AG09319 (cell line): ENCODE data around the gene ATP2C2.
"Not testable (repeated sequence)": the region's sequence is repeated elsewhere in the genome, so short reads cannot be mapped to it uniquely, and the experiment has no call there.

Experiments used
- DNase-seq: peaks from one replicate; pipeline ENCODE4 v3.0.0-alpha.2; 2010; ENCODE audit warnings: low read depth; ENCODE audit errors: extremely low read depth
- CTCF ChIP-seq: IDR thresholded peaks from 2 replicates; pipeline ENCODE4 v1.5.1; 2011; ENCODE audit warnings: low read depth, mild to moderate bottlenecking, inconsistent platforms, low read length, moderate library complexity

ATP2C2 gene

GRCh38 chr16:84331998-84332780, 36.1 kb upstream of the ATP2C2 start:
- no peak for TF ChIP-seq CTCF
- DNase-seq: no peak

- no peak for TF ChIP-seq CTCF
- no peak for DNase-seq
Measured at GRCh38 chr16:84332975-84333684, 35.2 kb upstream of the ATP2C2 start.

GRCh38 chr16:84334058-84334457, 34.3 kb upstream of the ATP2C2 start:
- no peak for DNase-seq

GRCh38 chr16:84334482-84334881, 33.9 kb upstream of the ATP2C2 start:
- no peak for TF ChIP-seq CTCF
- no peak for DNase-seq

More at GRCh38 chr16:84334058-84334457, 34.3 kb upstream of the ATP2C2 start:
- TF ChIP-seq CTCF: no peak

GRCh38 chr16:84337236-84337635, 31.1 kb upstream of the ATP2C2 start:
- not testable (repeated sequence) for DNase-seq

- no peak for DNase-seq
Measured at GRCh38 chr16:84339311-84339710, 29.0 kb upstream of the ATP2C2 start.

GRCh38 chr16:84339766-84340165, 28.6 kb upstream of the ATP2C2 start:
- no peak for TF ChIP-seq CTCF
- no peak for DNase-seq

More at GRCh38 chr16:84339311-84339710, 29.0 kb upstream of the ATP2C2 start:
- TF ChIP-seq CTCF: no peak
